Loucy (cell line): ENCODE measurements around the gene CD7.

Experiments used
- H2AFZ ChIP-seq: fragments of 200-600 bp; sonication (generic); 2 replicates; pipeline ENCODE4 v1.6.0; 2016; ENCODE audit warnings: antibody characterized with exemption, mild to moderate bottlenecking, low read length, moderate library complexity
- H3F3A ChIP-seq: fragments of 200-600 bp; 2 replicates; pipeline ENCODE4 v1.6.0; 2016; ENCODE audit warnings: antibody characterized with exemption, low read depth, mild to moderate bottlenecking
- H3K27me3 ChIP-seq: fragments of 200-600 bp; sonication (generic); 2 replicates; pipeline ENCODE4 v1.6.1; 2014; ENCODE audit warnings: low read length, mild to moderate bottlenecking; ENCODE audit not compliant: insufficient read depth, poor library complexity, severe bottlenecking
- H3K36me3 ChIP-seq: fragments of 200-600 bp; sonication (generic); 2 replicates; pipeline ENCODE4 v1.6.1; 2016; ENCODE audit warnings: low read length; ENCODE audit not compliant: insufficient read depth
- H3K4me1 ChIP-seq: fragments of 200-600 bp; sonication (generic); 2 replicates; pipeline ENCODE4 v1.5.1; 2014; ENCODE audit warnings: low read length, mild to moderate bottlenecking; ENCODE audit not compliant: insufficient read depth, poor library complexity, severe bottlenecking
- H3K4me2 ChIP-seq: fragments of 200-600 bp; sonication (generic); 2 replicates; pipeline ENCODE4 v1.6.0; 2014; ENCODE audit warnings: antibody characterized with exemption, low read length, low read depth, mild to moderate bottlenecking; ENCODE audit not compliant: poor library complexity, severe bottlenecking
- H3K4me3 ChIP-seq: fragments of 200-600 bp; sonication (generic); 2 replicates; pipeline ENCODE4 v1.5.1; 2014; ENCODE audit warnings: low read length, mild to moderate bottlenecking, mixed read lengths; ENCODE audit not compliant: poor library complexity, severe bottlenecking
- H3K79me2 ChIP-seq: fragments of 200-600 bp; sonication (generic); 2 replicates; pipeline ENCODE4 v1.6.1; 2014; ENCODE audit warnings: low read length; ENCODE audit not compliant: insufficient read depth
- H3K9ac ChIP-seq: fragments of 200-600 bp; sonication (generic); 2 replicates; pipeline ENCODE4 v1.6.0; 2014; ENCODE audit warnings: mild to moderate bottlenecking, low read depth, low read length, moderate library complexity; ENCODE audit not compliant: poor library complexity, severe bottlenecking
- H3K9me2 ChIP-seq: fragments of 200-600 bp; sonication (generic); replicated peaks from 2 replicates; pipeline ENCODE4 v1.6.1; 2016; ENCODE audit warnings: low read depth, low read length, mixed read lengths
- H3K9me3 ChIP-seq: fragments of 200-600 bp; sonication (generic); 2 replicates; pipeline ENCODE4 v1.6.1; 2014; ENCODE audit warnings: mild to moderate bottlenecking, antibody characterized with exemption, low read length, low read depth; ENCODE audit not compliant: insufficient read depth
- H4K20me1 ChIP-seq: fragments of 200-600 bp; sonication (generic); 2 replicates; pipeline ENCODE4 v1.6.0; 2014; ENCODE audit warnings: antibody characterized with exemption, low read length, mild to moderate bottlenecking; ENCODE audit not compliant: insufficient read depth, poor library complexity, severe bottlenecking
- CTCF ChIP-seq: fragments of 200-600 bp; sonication (generic); conservative IDR thresholded peaks from 2 replicates; pipeline ENCODE4 v1.5.1; 2014; ENCODE audit warnings: mild to moderate bottlenecking, antibody characterized with exemption, low read length
- EZH2phosphoT487 ChIP-seq: fragments of 200-600 bp; IDR thresholded peaks from 2 replicates; pipeline ENCODE4 v1.6.1; 2018; ENCODE audit warnings: antibody characterized with exemption, mild to moderate bottlenecking, moderate library complexity, borderline replicate concordance

CD7 gene

GRCh38 chr17:82357394-82357793 is 40.0 kb upstream of the CD7 start:
- no peak overlapping the region for H3K4me2 ChIP-seq
- H3K79me2 ChIP-seq, result no peaks in the 10 kb centered on the region
- H2AFZ ChIP-seq, result no peak overlapping the region
- 0 out of 2 replicates have a peak, but pooled peaks cover 5% of the 10 kb centered on the region for H3F3A ChIP-seq
- peaks cover 15% of the 10 kb centered on the region for H3K4me1 ChIP-seq
- H3K9me3 ChIP-seq, result no peaks in the 10 kb centered on the region
- no peaks in the 10 kb centered on the region for H3K36me3 ChIP-seq
- no peak overlapping the region for H3K4me3 ChIP-seq
- peak overlapping the region; percentile 27 for H3K9ac ChIP-seq
- no peaks in the 10 kb centered on the region for H4K20me1 ChIP-seq
- no peaks in the 10 kb centered on the region for H3K9me2 ChIP-seq
- no peaks in the 10 kb centered on the region for H3K27me3 ChIP-seq
- TF ChIP-seq CTCF (no peak), EZH2phosphoT487 (no peak)

- no peaks in the 10 kb centered on the region for H3K36me3 ChIP-seq
- H2AFZ ChIP-seq, result no peak overlapping the region
- H4K20me1 ChIP-seq, result no peaks in the 10 kb centered on the region
- no peak overlapping the region for H3K9ac ChIP-seq
- no peaks in the 10 kb centered on the region for H3K9me2 ChIP-seq
- peaks cover 15% of the 10 kb centered on the region for H3K4me1 ChIP-seq
- H3F3A ChIP-seq, result 0 out of 2 replicates have a peak, but pooled peaks cover 5% of the 10 kb centered on the region
- no peaks in the 10 kb centered on the region for H3K27me3 ChIP-seq
- H3K79me2 ChIP-seq, result no peaks in the 10 kb centered on the region
- H3K4me3 ChIP-seq, result no peak overlapping the region
- no peak overlapping the region for H3K4me2 ChIP-seq
- no peaks in the 10 kb centered on the region for H3K9me3 ChIP-seq
- no peak for TF ChIP-seq CTCF
- no peak for TF ChIP-seq EZH2phosphoT487
Observed at GRCh38 chr17:82356845-82357355, 39.5 kb upstream of the CD7 start.

- Histone ChIP-seq H3K4me1 (peaks cover 15% of the 10 kb centered on the region), H3K9ac (no peak overlapping the region), H3K36me3 (no peaks in the 10 kb centered on the region), H3F3A (0 out of 2 replicates have a peak, but pooled peaks cover 5% of the 10 kb centered on the region), H3K9me2 (no peaks in the 10 kb centered on the region), H4K20me1 (no peaks in the 10 kb centered on the region), H3K9me3 (no peaks in the 10 kb centered on the region), H3K4me2 (no peak overlapping the region), H3K4me3 (no peak overlapping the region), H3K79me2 (no peaks in the 10 kb centered on the region), H2AFZ (no peak overlapping the region), H3K27me3 (no peaks in the 10 kb centered on the region)
- TF ChIP-seq EZH2phosphoT487 (no peak), CTCF (no peak)
Observed at GRCh38 chr17:82355770-82356427, 38.5 kb upstream of the CD7 start.
